ENCODE data around the gene GPR150.

- TF ChIP-seq EZH2 (IDR thresholded peaks at IDR 0.05; ENCODE audit: low read length) = no peak
- TF ChIP-seq CTCF (optimal IDR thresholded peaks at IDR 0.05 in 1 of 3, IDR thresholded peaks at IDR 0.05 in 1 of 3, conservative IDR thresholded peaks at IDR 0.05 in 1 of 3; ENCODE audit: extremely low read depth in 1 of 3, insufficient read depth in 2 of 3, low read length in 3 of 3) = no peak
Measured at GRCh38 chr5:95623706-95624105, 3.8 kb downstream of the GPR150 start.

Data from keratinocyte (primary cell).